Activated gamma-delta T cell treated with anti-CD3 and anti-CD28 coated beads, Interleukin-2, amount 50 U/mL, for 16 hours (primary cell): Measurements from ENCODE around the gene TUBB2B.
"Not testable (repeated sequence)": the region's sequence is repeated elsewhere in the genome, so short reads cannot be mapped to it uniquely, and the experiment has no call there.

Experiments
- DNase-seq: peaks from one replicate; pipeline ENCODE4 v3.0.0-alpha.2; 2020; ENCODE audit warnings: low read depth

Gene TUBB2B

GRCh38 chr6:3258201-3258600, 30.7 kb upstream of the TUBB2B start:
- DNase-seq: no peak

GRCh38 chr6:3253597-3253961, 26.1 kb upstream of the TUBB2B start:
- no peak for DNase-seq

- no peak for DNase-seq
Observed at GRCh38 chr6:3252861-3253596, 25.6 kb upstream of the TUBB2B start.

- no peak for DNase-seq
Observed at GRCh38 chr6:3252369-3252768, 24.9 kb upstream of the TUBB2B start.

GRCh38 chr6:3251462-3252314, 24.2 kb upstream of the TUBB2B start:
- peak; percentile 70 for DNase-seq

GRCh38 chr6:3250231-3250675, 22.8 kb upstream of the TUBB2B start:
- no peak for DNase-seq

- DNase-seq: no peak
Observed at GRCh38 chr6:3249821-3250220, 22.4 kb upstream of the TUBB2B start.

GRCh38 chr6:3247255-3248146, 20.0 kb upstream of the TUBB2B start:
- no peak for DNase-seq

GRCh38 chr6:3245216-3245615, 17.8 kb upstream of the TUBB2B start:
- no peak for DNase-seq

GRCh38 chr6:3244832-3245161, 17.3 kb upstream of the TUBB2B start:
- not testable (repeated sequence) for DNase-seq

GRCh38 chr6:3244003-3244831, 16.8 kb upstream of the TUBB2B start:
- DNase-seq: no peak

GRCh38 chr6:3242768-3243167, 15.3 kb upstream of the TUBB2B start:
- no peak for DNase-seq

GRCh38 chr6:3241745-3242144, 14.3 kb upstream of the TUBB2B start:
- DNase-seq: not testable (repeated sequence)

- DNase-seq: no peak
Observed at GRCh38 chr6:3240595-3240994, 13.1 kb upstream of the TUBB2B start.

- DNase-seq: no peak
Observed at GRCh38 chr6:3239110-3239830, 11.8 kb upstream of the TUBB2B start.

GRCh38 chr6:3237761-3238662, 10.6 kb upstream of the TUBB2B start:
- DNase-seq: no peak

GRCh38 chr6:3236005-3236404, 8.6 kb upstream of the TUBB2B start:
- DNase-seq: no peak

- no peak for DNase-seq
Observed at GRCh38 chr6:3235486-3235885, 8.0 kb upstream of the TUBB2B start.

- DNase-seq: no peak
Observed at GRCh38 chr6:3233904-3234303, 6.5 kb upstream of the TUBB2B start.

- DNase-seq: no peak
Observed at GRCh38 chr6:3233321-3233720, 5.9 kb upstream of the TUBB2B start.
